Sigmoid colon (tissue), 7 donors: ENCODE results near the gene MADD. TPM values are rescaled to one million over a fixed set of nuclear protein-coding genes. Genes with fewer than 3 reads are reported as not detected.

Experiments used
- DNase-seq: peaks from one replicate; pipeline ENCODE4 v3.0.0-alpha.2; 2019
- H3K27ac ChIP-seq, 4 donors: fragments of 200-600 bp; sonication (generic); one replicate each; pipeline ENCODE4 v1.5.1; 2016 to 2019; ENCODE audit warnings: mild to moderate bottlenecking in 1 of 4
- H3K27me3 ChIP-seq, 3 donors: fragments of 200-600 bp; sonication (generic); one replicate each; pipeline ENCODE4 v1.5.1; 2019; ENCODE audit warnings: mild to moderate bottlenecking in 1 of 3
- H3K36me3 ChIP-seq, 4 donors: fragments of 200-600 bp; sonication (generic); one replicate each; pipeline ENCODE4 v1.5.1; 2016 to 2019
- H3K4me1 ChIP-seq, 4 donors: fragments of 200-600 bp; sonication (generic); one replicate each; pipeline ENCODE4 v1.5.1; 2017 to 2019
- H3K4me3 ChIP-seq, 4 donors: fragments of 200-600 bp; sonication (generic); one replicate each; pipeline ENCODE4 v1.5.1; 2017 to 2019; ENCODE audit warnings: mild to moderate bottlenecking in 2 of 4, moderate library complexity in 1 of 4
- H3K9me3 ChIP-seq, 4 donors: fragments of 200-600 bp in 3 of 4; sonication (generic) in 3 of 4; one replicate each; pipeline versions ENCODE4 v1.5.1 to v1.6.1; 2013 to 2019
- EP300 ChIP-seq, 4 donors: sonication (generic); formaldehyde crosslinking; IDR thresholded peaks; one replicate each; pipeline ENCODE4 v1.6.1; 2017; ENCODE audit warnings: antibody characterized with exemption in 4 of 4
- POLR2A ChIP-seq, 2 donors: fragments of 450-650 bp; IDR thresholded peaks; one replicate each; pipeline ENCODE4 v1.6.1; 2016; ENCODE audit warnings: antibody characterized with exemption in 2 of 2, mild to moderate bottlenecking in 2 of 2, moderate library complexity in 2 of 2
- POLR2AphosphoS5 ChIP-seq, 4 donors: sonication (generic); formaldehyde crosslinking; IDR thresholded peaks; one replicate each; pipeline ENCODE4 v1.6.1; 2017; ENCODE audit warnings: antibody characterized with exemption in 4 of 4
- WGBS, 2 donors: extraction: QIAGEN DNeasy Blood & Tissue Kit; methylation state at CpG; one replicate each; pipeline ENCODE4 v1.1.7; 2013; 5-methylcytosine and 5-hydroxymethylcytosine counted together
- intact Hi-C: fragments of 100-400 bp; cut with DNase I; formaldehyde crosslinking; loops from one replicate; pipeline ENCODE4 v1.15.1; 2023
- polyA plus RNA-seq, 3 donors: library from polyadenylated mRNA; stranded (reverse); fragments of 200-250 nt; gene quantifications; one replicate each; pipeline ENCODE4 v1.2.3, GENCODE V29; 2013
- total RNA-seq, 4 donors: library from RNA; depleted of rRNA; stranded (reverse); fragments of >200 nt; gene quantifications; one replicate each; pipeline ENCODE4 v1.1.0, GENCODE V29; 2016
- TF ChIP-seq, protein P1 (sequence below), 4 experiments: fragments of 450-650 bp in 3 of 4; fragments of 200-600 bp in 1 of 4; IDR thresholded peaks; one replicate each; pipeline ENCODE4 v1.5.1; 2016 to 2019; ENCODE audit warnings: antibody characterized with exemption in 4 of 4, mild to moderate bottlenecking in 3 of 4, moderate library complexity in 2 of 4
- donor health status: healthy with polysubstance abuse.
- donor health status: Bipolar disorder and iron deficiency.
- donor health status: healthy.

The MADD gene
- total and polyA plus RNA-seq, 7 donors, result 18.6 to 55.7 (median 32.5) TPM

DNA sequence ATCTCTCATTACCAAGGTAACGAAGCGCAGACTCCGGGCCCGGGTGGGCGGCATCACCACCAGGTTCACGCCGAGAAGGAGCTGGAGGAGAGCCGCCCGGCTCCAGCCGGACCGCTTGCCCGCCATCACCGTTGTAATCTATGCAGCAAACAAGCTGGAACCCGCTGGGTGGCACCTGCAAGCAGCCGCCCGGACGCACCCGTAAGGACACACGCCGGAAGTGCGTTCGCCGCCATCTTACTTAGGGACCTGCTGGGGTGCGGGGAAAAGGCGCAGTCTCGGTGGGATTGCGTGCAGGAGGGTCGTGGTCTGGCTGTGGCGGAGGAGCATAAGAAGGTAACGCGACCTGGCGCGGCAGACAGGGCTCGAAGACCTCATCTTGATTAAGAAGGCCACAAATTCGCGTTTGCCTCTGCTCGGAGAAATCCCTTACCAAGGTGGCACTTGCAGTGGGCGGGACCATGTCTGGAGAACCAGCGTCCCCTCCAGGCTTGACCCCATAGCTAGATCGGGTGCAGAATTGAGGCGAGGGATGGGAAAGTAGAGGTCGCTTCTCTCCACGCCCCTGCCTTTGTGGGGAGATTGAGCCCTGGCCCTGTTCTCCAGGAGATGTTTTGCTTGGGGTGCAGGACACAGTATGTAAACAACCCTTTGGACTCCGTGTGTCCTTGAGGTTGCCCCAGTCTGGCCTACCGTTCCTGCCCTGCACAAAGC, 21.1 kb upstream of the MADD start, which contains the start of gene ACP2:
Gene ACP2 (minus strand): TSS at position 151 of the 714 bp plus-strand sequence. CDS start 25 bp downstream, at position 126.
- Histone ChIP-seq H3K9me3 (no peaks in the 10 kb centered on the region), H3K4me3 (peak within 1 kb of the TSS; percentile 72 to 79 (median 77)), H3K27ac (peak within 1 kb of the TSS; percentile 82 to 88 (median 85)), H3K36me3 (peaks cover 7 to 22% (median 19%) of the 10 kb centered on the region in 4 donors), H3K4me1 (peaks cover 0 to 29% (median 25%) of the 10 kb centered on the region in 4 donors), H3K27me3 (no peaks in the 10 kb centered on the region)
- DNase-seq, result peak; percentile 94
- intact Hi-C loops, result loop anchor here (5.0 kb wide), 2 partner anchors 62 to 312 kb away; partner anchors contain the start of genes CSTPP1 and PACSIN3
- WGBS, 2 donors, result 0 to 1% methylated on average over 45 of the region's 45 CpGs
- TF ChIP-seq EP300 (IDR thresholded peaks at IDR 0.05), result no peak
- peak; percentile 36 to 47 for TF ChIP-seq POLR2A (IDR thresholded peaks at IDR 0.05)
- TF ChIP-seq, protein P1, sequence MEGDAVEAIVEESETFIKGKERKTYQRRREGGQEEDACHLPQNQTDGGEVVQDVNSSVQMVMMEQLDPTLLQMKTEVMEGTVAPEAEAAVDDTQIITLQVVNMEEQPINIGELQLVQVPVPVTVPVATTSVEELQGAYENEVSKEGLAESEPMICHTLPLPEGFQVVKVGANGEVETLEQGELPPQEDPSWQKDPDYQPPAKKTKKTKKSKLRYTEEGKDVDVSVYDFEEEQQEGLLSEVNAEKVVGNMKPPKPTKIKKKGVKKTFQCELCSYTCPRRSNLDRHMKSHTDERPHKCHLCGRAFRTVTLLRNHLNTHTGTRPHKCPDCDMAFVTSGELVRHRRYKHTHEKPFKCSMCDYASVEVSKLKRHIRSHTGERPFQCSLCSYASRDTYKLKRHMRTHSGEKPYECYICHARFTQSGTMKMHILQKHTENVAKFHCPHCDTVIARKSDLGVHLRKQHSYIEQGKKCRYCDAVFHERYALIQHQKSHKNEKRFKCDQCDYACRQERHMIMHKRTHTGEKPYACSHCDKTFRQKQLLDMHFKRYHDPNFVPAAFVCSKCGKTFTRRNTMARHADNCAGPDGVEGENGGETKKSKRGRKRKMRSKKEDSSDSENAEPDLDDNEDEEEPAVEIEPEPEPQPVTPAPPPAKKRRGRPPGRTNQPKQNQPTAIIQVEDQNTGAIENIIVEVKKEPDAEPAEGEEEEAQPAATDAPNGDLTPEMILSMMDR (IDR thresholded peaks at IDR 0.05), result peak in 2 of 4 experiments; percentile 10 to 20
- peak; percentile 68 to 80 (median 77) for TF ChIP-seq POLR2AphosphoS5 (IDR thresholded peaks at IDR 0.05)

DNA sequence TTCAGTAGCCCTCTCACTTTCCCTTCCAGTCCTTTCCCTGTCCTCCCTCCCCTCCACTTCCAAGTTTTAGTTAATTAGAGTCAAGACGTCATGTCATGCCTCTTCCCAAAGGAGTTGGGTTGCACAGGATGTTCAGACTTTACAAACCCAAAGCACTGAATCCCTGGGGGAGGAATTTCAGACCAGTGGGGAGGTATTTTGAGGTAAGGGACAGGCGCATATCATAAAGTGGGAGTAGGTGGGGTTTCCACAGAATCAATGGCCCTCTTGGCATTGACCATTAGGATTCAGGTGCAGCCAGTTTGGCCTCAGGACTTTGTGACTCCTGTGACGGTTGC, 20.6 kb upstream of the MADD start:
- Histone ChIP-seq H3K27me3 (no peaks in the 10 kb centered on the region), H3K9me3 (no peaks in the 10 kb centered on the region), H3K36me3 (peaks cover 7 to 17% (median 14%) of the 10 kb centered on the region in 4 donors), H3K4me1 (peaks cover 0 to 35% (median 31%) of the 10 kb centered on the region in 4 donors), H3K27ac (peak overlapping the region; percentile 82 to 88 (median 85)), H3K4me3 (peak overlapping the region; percentile 72 to 79 (median 77))
- no peak for TF ChIP-seq EP300 (IDR thresholded peaks at IDR 0.05)
- no peak for TF ChIP-seq POLR2AphosphoS5 (IDR thresholded peaks at IDR 0.05)
- no peak for TF ChIP-seq POLR2A (IDR thresholded peaks at IDR 0.05)
- intact Hi-C loops, result loop anchor here (5.0 kb wide), 2 partner anchors 62 to 312 kb away; partner anchors contain the start of genes CSTPP1 and PACSIN3
- DNase-seq, result no peak
- 49 to 63% methylated on average over 3 of the region's 3 CpGs for WGBS, 2 donors

DNA sequence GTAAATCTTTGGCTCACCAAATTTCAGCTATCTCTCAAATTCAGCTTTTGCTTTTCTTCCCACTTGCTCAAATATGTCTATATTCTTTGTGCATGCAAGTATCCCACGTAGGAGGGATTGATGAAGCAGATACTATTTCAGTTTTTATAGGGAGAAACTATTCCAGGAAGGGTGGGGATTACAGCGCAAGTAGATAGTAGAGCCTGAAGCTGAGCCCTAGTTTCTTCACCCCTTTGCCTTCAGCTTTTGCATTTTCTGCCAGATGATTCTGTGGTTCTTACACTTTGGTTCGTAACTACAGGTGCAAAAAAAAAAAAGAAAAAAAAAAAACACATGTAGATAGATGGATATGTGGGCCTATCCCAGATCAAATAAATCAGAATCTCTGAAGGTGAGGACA, 18.2 kb upstream of the MADD start:
- Histone ChIP-seq H3K36me3 (no peaks in the 10 kb centered on the region), H3K4me3 (no peak overlapping the region), H3K27me3 (no peaks in the 10 kb centered on the region), H3K4me1 (peaks cover 0 to 48% (median 37%) of the 10 kb centered on the region in 4 donors), H3K9me3 (no peaks in the 10 kb centered on the region), H3K27ac (no peak overlapping the region)
- DNase-seq, result no peak
- intact Hi-C loops, result no loop called here
- TF ChIP-seq, protein P1 (IDR thresholded peaks at IDR 0.05), result no peak
- TF ChIP-seq EP300 (IDR thresholded peaks at IDR 0.05), result no peak
- TF ChIP-seq POLR2AphosphoS5 (IDR thresholded peaks at IDR 0.05), result no peak
- TF ChIP-seq POLR2A (IDR thresholded peaks at IDR 0.05), result no peak
- whole genome bisulfite sequencing, 2 donors, result 88 to 89% methylated on average over 3 of the region's 3 CpGs

DNA sequence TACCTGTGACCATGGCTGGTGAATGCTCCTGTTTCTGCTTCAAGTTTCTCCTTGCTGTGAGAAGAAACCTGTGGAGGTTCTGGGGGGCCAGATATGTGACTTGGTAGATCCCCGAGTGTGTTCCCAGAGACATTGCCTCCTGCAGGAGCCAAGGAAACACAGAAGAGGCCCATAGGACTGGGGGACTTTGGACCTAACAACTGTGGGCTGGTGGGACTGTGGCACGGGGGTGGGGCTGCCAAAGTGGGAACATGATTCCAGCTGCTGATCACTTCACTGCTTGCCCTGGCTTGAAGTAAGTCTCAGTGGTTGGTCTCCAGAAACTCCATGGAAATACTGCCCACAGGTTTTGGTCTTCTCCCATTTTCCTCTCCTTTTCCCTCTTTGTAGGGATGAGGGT, 16.3 kb upstream of the MADD start:
- H3K4me3 ChIP-seq, result no peak overlapping the region
- no peak for DNase-seq
- H3K36me3 ChIP-seq, result no peaks in the 10 kb centered on the region
- peaks cover 0 to 53% (median 41%) of the 10 kb centered on the region in 4 donors for H3K4me1 ChIP-seq
- TF ChIP-seq, protein P1 (IDR thresholded peaks at IDR 0.05), result no peak
- TF ChIP-seq POLR2A (IDR thresholded peaks at IDR 0.05), result no peak
- peak overlapping the region; percentile 58 to 78 (median 73) for H3K27ac ChIP-seq
- intact Hi-C loops, result no loop called here
- H3K27me3 ChIP-seq, result no peaks in the 10 kb centered on the region
- WGBS, 2 donors, result 20 to 74% methylated on average over 2 of the region's 2 CpGs
- H3K9me3 ChIP-seq, result no peaks in the 10 kb centered on the region

DNA sequence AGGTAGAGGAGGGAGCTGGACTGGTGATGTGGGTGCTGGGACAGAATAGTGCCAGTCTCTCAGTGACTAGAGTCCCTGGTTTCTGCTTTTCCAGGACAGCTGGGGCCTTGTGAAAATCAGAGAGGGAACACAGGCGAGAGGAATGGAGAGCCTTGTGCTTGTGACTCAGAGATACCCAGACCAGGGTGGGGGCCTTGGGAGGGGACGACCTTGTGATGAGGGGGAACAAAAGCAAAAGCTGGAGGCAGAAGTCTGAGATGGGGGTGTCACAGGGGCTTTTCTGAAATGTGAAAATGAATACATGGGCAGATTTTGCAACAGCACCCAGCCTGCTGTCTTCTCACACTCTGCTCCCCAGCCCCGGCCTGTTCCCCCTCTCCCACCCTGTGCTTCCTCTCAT, 15.5 kb upstream of the MADD start:
- no peaks in the 10 kb centered on the region for H3K27me3 ChIP-seq
- 65 to 76% methylated on average over 3 of the region's 3 CpGs for WGBS, 2 donors
- H3K27ac ChIP-seq, result peak overlapping the region; percentile 58 to 78 (median 73)
- H3K9me3 ChIP-seq, result no peaks in the 10 kb centered on the region
- DNase-seq, result peak; percentile 85
- H3K4me1 ChIP-seq, result peaks cover 0 to 58% (median 45%) of the 10 kb centered on the region in 4 donors
- no peaks in the 10 kb centered on the region for H3K36me3 ChIP-seq
- H3K4me3 ChIP-seq, result no peak overlapping the region
- TF ChIP-seq POLR2AphosphoS5 (IDR thresholded peaks at IDR 0.05) (no peak), EP300 (IDR thresholded peaks at IDR 0.05) (no peak), POLR2A (IDR thresholded peaks at IDR 0.05) (no peak)
- TF ChIP-seq, protein P1 (IDR thresholded peaks at IDR 0.05), result no peak
- intact Hi-C loops, result no loop called here
